ENCODE data around the gene CIDEA. TPM values are rescaled to one million over a fixed set of nuclear protein-coding genes. Genes with fewer than 3 reads are reported as not detected.

The CIDEA gene
- total and polyA plus RNA-seq, 9 of the 15 experiments (the other 6 are each of a cell fraction or from before 2014, with no cell fraction given) = not detected

- WGBS (ENCODE audit: insufficient coverage, low coverage, missing lambda C conversion rate) = 35% methylated on average over 10 of the region's 12 CpGs
- H3K27me3 ChIP-seq (ENCODE audit: control insufficient read depth in 2 of 2, insufficient read depth in 2 of 2, low read length in 2 of 2) = no peaks in the 10 kb centered on the region
- BruUV-seq (replicated peaks) = no TSS peak
- no peaks in the 10 kb centered on the region for H4K20me1 ChIP-seq (replicated peaks; ENCODE audit: control insufficient read depth, insufficient read depth, low read length)
- peaks cover 22% of the 10 kb centered on the region for H3K79me2 ChIP-seq (ENCODE audit: control insufficient read depth, insufficient read depth, low read length)
- peaks cover 61 to 76% of the 10 kb centered on the region in 2 experiments for H3K4me1 ChIP-seq (replicated peaks in 1 of 2; ENCODE audit: control insufficient read depth in 2 of 2, insufficient read depth in 2 of 2, low read length in 2 of 2)
- H3K9me3 ChIP-seq (replicated peaks; ENCODE audit: control insufficient read depth, insufficient read depth, low read depth, low read length) = peaks cover 7% of the 10 kb centered on the region
- H3K36me3 ChIP-seq (ENCODE audit: control insufficient read depth, insufficient read depth, low read length) = peaks cover 8% of the 10 kb centered on the region; the same call in 2 of the 3 replicates
- ATAC-seq (0 out of 3 replicates have a peak, but pooled peaks have one; percentile 2), FAIRE-seq (no peak), DNase-seq (ENCODE audit: extremely low read depth in 1 of 4, low spot score in 3 of 4) (peak in 2 of 4 experiments; percentile 16 to 41)
- intact Hi-C loops (cut with micrococcal nuclease) (no loop called here), in situ Hi-C loops (cut with MboI) (no loop called here)
- no peak for TF ChIP-seq MAX (CRISPR knock-in tag; IDR thresholded peaks at IDR 0.05)
- TF ChIP-seq EGR1 (conservative IDR thresholded peaks at IDR 0.05) = 0 out of 2 replicates have a peak, but pooled peaks have one; percentile 27
- H2AFZ ChIP-seq (ENCODE audit: low read depth, low read length) = peak overlapping the region; percentile 86
- POLR2A ChIA-PET = interaction anchor here (0.5 kb wide), 1 partner anchor 350 kb away, joined by 3 read pairs; no protein-coding TSS in a partner anchor
- H3K4me3 ChIP-seq = no peak overlapping the region
- H3K9ac ChIP-seq (ENCODE audit: insufficient read depth in 1 of 2, low read depth in 2 of 2, low read length in 2 of 2) = peak overlapping the region in 1 of 2 experiments; percentile 57; a peak in 1 of 4 replicates
- no peak overlapping the region for H3K27ac ChIP-seq (ENCODE audit: extremely low read depth, low read depth, low read length)
- CTCF ChIA-PET (ENCODE audit: low intra/inter-chr PET ratio) = no interaction called here
- peaks cover 4% of the 10 kb centered on the region for H3K9me1 ChIP-seq (ENCODE audit: control insufficient read depth, insufficient read depth, low read length)
- peak overlapping the region; percentile 30; the same call in 1 of the 2 replicates for H3K4me2 ChIP-seq (ENCODE audit: insufficient read depth, low read length)
Measured at GRCh38 chr18:12305211-12305610, 51.0 kb downstream of the CIDEA start.

GRCh38 chr18:12305930-12306629 is 51.9 kb downstream of the CIDEA start:
- peak; percentile 45 for ATAC-seq
- BruUV-seq (replicated peaks) = no TSS peak
- peak; percentile 49 for TF ChIP-seq VEZF1 (CRISPR knock-in tag; IDR thresholded peaks at IDR 0.05)
- TF ChIP-seq ZNF134 (CRISPR knock-in tag; conservative IDR thresholded peaks at IDR 0.05) = no peak
- TF ChIP-seq TCFL5 (CRISPR knock-in tag; conservative IDR thresholded peaks at IDR 0.05) = no peak
- peak; percentile 36; the same call in 1 of the 2 replicates for TF ChIP-seq POLR2G (IDR thresholded peaks at IDR 0.05; ENCODE audit: low read depth, low read length)
- 0 out of 2 replicates have a peak, but pooled peaks have one; percentile 63 for TF ChIP-seq MBD1 (CRISPR knock-in tag; IDR thresholded peaks at IDR 0.05)
- no peak for TF ChIP-seq MXD1 (CRISPR knock-in tag; IDR thresholded peaks at IDR 0.05; ENCODE audit: borderline replicate concordance, poor library complexity, severe bottlenecking)

More at GRCh38 chr18:12305930-12306629, 51.9 kb downstream of the CIDEA start:
- intact Hi-C loops (cut with micrococcal nuclease) (no loop called here), in situ Hi-C loops (cut with MboI) (no loop called here)
- no peak overlapping the region for H3K4me3 ChIP-seq
- no peaks in the 10 kb centered on the region for H4K20me1 ChIP-seq (replicated peaks; ENCODE audit: control insufficient read depth, insufficient read depth, low read length)
- DNase-seq (ENCODE audit: extremely low read depth in 1 of 4, low spot score in 3 of 4) (peak in 2 of 4 experiments; percentile 71 to 80), FAIRE-seq (peak; percentile 71)
- H3K36me3 ChIP-seq (ENCODE audit: control insufficient read depth, insufficient read depth, low read length) = peaks cover 16% of the 10 kb centered on the region; the same call in 2 of the 3 replicates
- peak overlapping the region; percentile 31; the same call in 2 of the 3 replicates for H3K27ac ChIP-seq (ENCODE audit: extremely low read depth, low read depth, low read length)
- H3K27me3 ChIP-seq (ENCODE audit: control insufficient read depth in 2 of 2, insufficient read depth in 2 of 2, low read length in 2 of 2) = no peaks in the 10 kb centered on the region
- H3K79me2 ChIP-seq (ENCODE audit: control insufficient read depth, insufficient read depth, low read length) = peaks cover 29% of the 10 kb centered on the region
- H3K4me2 ChIP-seq (ENCODE audit: insufficient read depth, low read length) = peak overlapping the region; percentile 69
- ChIA-PET POLR2A (interaction anchor here (1.0 to 4.3 kb wide), 4 partner anchors 10 to 34 kb away, joined by 3 to 19 read pairs (median 9); no protein-coding TSS in a partner anchor), CTCF (ENCODE audit: low intra/inter-chr PET ratio) (no interaction called here)
- 21% methylated on average over 23 of the region's 25 CpGs for WGBS (ENCODE audit: insufficient coverage, low coverage, missing lambda C conversion rate)
- peaks cover 4% of the 10 kb centered on the region for H3K9me1 ChIP-seq (ENCODE audit: control insufficient read depth, insufficient read depth, low read length)
- peaks cover 13% of the 10 kb centered on the region for H3K9me3 ChIP-seq (replicated peaks; ENCODE audit: control insufficient read depth, insufficient read depth, low read depth, low read length)
- H3K4me1 ChIP-seq (replicated peaks in 1 of 2; ENCODE audit: control insufficient read depth in 2 of 2, insufficient read depth in 2 of 2, low read length in 2 of 2) = peaks cover 57 to 76% of the 10 kb centered on the region in 2 experiments
- peak overlapping the region; percentile 86 for H2AFZ ChIP-seq (ENCODE audit: low read depth, low read length)
- peak overlapping the region; percentile 11 to 76; a peak in 2 of 4 replicates for H3K9ac ChIP-seq (ENCODE audit: insufficient read depth in 1 of 2, low read depth in 2 of 2, low read length in 2 of 2)

Measured in K562 (cell line).